ENCODE results near the gene SIKE1. TPM values are rescaled to one million over a fixed set of nuclear protein-coding genes. Genes with fewer than 3 reads are reported as not detected.

Gene SIKE1
- polyA plus RNA-seq, 1 donor (not counting 4 experiments of a cell fraction or from before 2014, with no cell fraction given), result 40.3 TPM

- Histone ChIP-seq H3K4me3 (ENCODE audit: control insufficient read depth in 2 of 3, extremely low read depth in 1 of 3, insufficient read depth in 2 of 3, low read depth in 1 of 3, low read length in 3 of 3) (no peak overlapping the region), H3K27me3 (ENCODE audit: control insufficient read depth, extremely low read depth, insufficient read depth, low read length) (no peaks in the 10 kb centered on the region), H3K9me1 (ENCODE audit: control insufficient read depth, extremely low read depth, insufficient read depth, low read length) (peaks cover 4% of the 10 kb centered on the region), H3K27ac (ENCODE audit: control insufficient read depth, insufficient read depth, low read length) (no peak overlapping the region), H3K79me2 (ENCODE audit: control insufficient read depth, insufficient read depth, low read length) (peaks cover 100% of the 10 kb centered on the region), H3K4me2 (ENCODE audit: control insufficient read depth, extremely low read depth, insufficient read depth, low read depth, low read length) (no peak overlapping the region), H4K20me1 (ENCODE audit: control insufficient read depth, extremely low read depth, insufficient read depth, low read length) (peaks cover 39% of the 10 kb centered on the region), H3K9me3 (ENCODE audit: control insufficient read depth, low read depth, low read length) (no peaks in the 10 kb centered on the region), H3K36me3 (ENCODE audit: control insufficient read depth in 2 of 2, extremely low read depth in 1 of 2, insufficient read depth in 2 of 2, low read length in 2 of 2) (peaks cover 6 to 30% of the 10 kb centered on the region in 2 experiments), H2AFZ (ENCODE audit: control insufficient read depth, low read length) (no peak overlapping the region), H3K4me1 (ENCODE audit: control insufficient read depth, extremely low read depth, insufficient read depth, low read length) (peaks cover 4% of the 10 kb centered on the region), H3K9ac (ENCODE audit: control insufficient read depth, extremely low read depth, insufficient read depth, low read length) (no peak overlapping the region)
- FAIRE-seq (no peak), DNase-seq (ENCODE audit: low read depth, low spot score) (no peak)
- dilution Hi-C loops (cut with MboI; ENCODE audit: extremely low pct_ligation_motif_present, low sequenced_read_pairs), result no loop called here
- TF ChIP-seq CTCF (optimal IDR thresholded peaks at IDR 0.05 in 1 of 3, IDR thresholded peaks at IDR 0.05 in 1 of 3, conservative IDR thresholded peaks at IDR 0.05 in 1 of 3; ENCODE audit: extremely low read depth in 1 of 3, insufficient read depth in 2 of 3, low read length in 3 of 3) (no peak), EZH2 (IDR thresholded peaks at IDR 0.05; ENCODE audit: low read length) (no peak)
These were observed 30.6 kb downstream of the SIKE1 start for GRCh38 chr1:114749835-114750234.

GRCh38 chr1:114746450-114747121 lies 33.9 kb downstream of the SIKE1 start:
- DNase-seq (ENCODE audit: low read depth, low spot score), result no peak
- dilution Hi-C loops (cut with MboI; ENCODE audit: extremely low pct_ligation_motif_present, low sequenced_read_pairs), result no loop called here
- H4K20me1 ChIP-seq (ENCODE audit: control insufficient read depth, extremely low read depth, insufficient read depth, low read length), result peaks cover 19% of the 10 kb centered on the region
- peaks cover 6 to 35% of the 10 kb centered on the region in 2 experiments for H3K36me3 ChIP-seq (ENCODE audit: control insufficient read depth in 2 of 2, extremely low read depth in 1 of 2, insufficient read depth in 2 of 2, low read length in 2 of 2)
- peaks cover 100% of the 10 kb centered on the region for H3K79me2 ChIP-seq (ENCODE audit: control insufficient read depth, insufficient read depth, low read length)
- H3K27ac ChIP-seq (ENCODE audit: control insufficient read depth, insufficient read depth, low read length), result no peak overlapping the region
- no peaks in the 10 kb centered on the region for H3K27me3 ChIP-seq (ENCODE audit: control insufficient read depth, extremely low read depth, insufficient read depth, low read length)
- H3K9me1 ChIP-seq (ENCODE audit: control insufficient read depth, extremely low read depth, insufficient read depth, low read length), result no peaks in the 10 kb centered on the region
- H3K9me3 ChIP-seq (ENCODE audit: control insufficient read depth, low read depth, low read length), result no peaks in the 10 kb centered on the region
- no peak overlapping the region for H2AFZ ChIP-seq (ENCODE audit: control insufficient read depth, low read length)
- H3K9ac ChIP-seq (ENCODE audit: control insufficient read depth, extremely low read depth, insufficient read depth, low read length), result no peak overlapping the region
- H3K4me1 ChIP-seq (ENCODE audit: control insufficient read depth, extremely low read depth, insufficient read depth, low read length), result no peaks in the 10 kb centered on the region
- H3K4me2 ChIP-seq (ENCODE audit: control insufficient read depth, extremely low read depth, insufficient read depth, low read depth, low read length), result no peak overlapping the region
- TF ChIP-seq CTCF (optimal IDR thresholded peaks at IDR 0.05 in 1 of 3, IDR thresholded peaks at IDR 0.05 in 1 of 3, conservative IDR thresholded peaks at IDR 0.05 in 1 of 3; ENCODE audit: extremely low read depth in 1 of 3, insufficient read depth in 2 of 3, low read length in 3 of 3) (no peak), EZH2 (IDR thresholded peaks at IDR 0.05; ENCODE audit: low read length) (no peak)
- FAIRE-seq, result no peak
- H3K4me3 ChIP-seq (ENCODE audit: control insufficient read depth in 2 of 3, extremely low read depth in 1 of 3, insufficient read depth in 2 of 3, low read depth in 1 of 3, low read length in 3 of 3), result no peak overlapping the region

All from keratinocyte (primary cell).